Mucosa of rectum (tissue), 2 donors: ENCODE results near the gene KPNB1.

ENCODE experiments used
- H3K27ac ChIP-seq, 2 donors: one replicate each; pipeline ENCODE4 v1.7.0; 2013; ENCODE audit warnings: inconsistent platforms in 2 of 2, low read depth in 2 of 2, low read length in 2 of 2
- H3K27me3 ChIP-seq, 2 donors: one replicate each; pipeline ENCODE4 v1.7.0; 2013; ENCODE audit warnings: low read length in 2 of 2; ENCODE audit not compliant: control insufficient read depth in 2 of 2, insufficient read depth in 2 of 2
- H3K36me3 ChIP-seq, 2 donors: one replicate each; pipeline ENCODE4 v1.7.0; 2013; ENCODE audit warnings: low read length in 2 of 2; ENCODE audit not compliant: control insufficient read depth in 2 of 2, insufficient read depth in 2 of 2
- H3K4me1 ChIP-seq, 2 donors: one replicate each; pipeline ENCODE4 v1.7.0; 2013; ENCODE audit warnings: low read length in 2 of 2, mild to moderate bottlenecking in 1 of 2; ENCODE audit not compliant: control insufficient read depth in 2 of 2, insufficient read depth in 2 of 2
- H3K4me3 ChIP-seq, 2 donors: one replicate each; pipeline ENCODE4 v1.7.0; 2013; ENCODE audit warnings: low read length in 2 of 2
- H3K9ac ChIP-seq, 2 donors: one replicate each; pipeline ENCODE4 v1.7.0; 2013; ENCODE audit warnings: low read length in 2 of 2, low read depth in 1 of 2, mild to moderate bottlenecking in 1 of 2
- H3K9me3 ChIP-seq, 2 donors: one replicate each; pipeline ENCODE4 v1.7.0; 2013; ENCODE audit warnings: low read length in 2 of 2; ENCODE audit not compliant: control insufficient read depth in 2 of 2
- donor health status: healthy.
- donor health status: Normal muscosa, but diverticular disease.

KPNB1 gene

GRCh38 chr17:47636273-47637030 lies 13.3 kb upstream of the KPNB1 start:
- Histone ChIP-seq H3K4me1 (no peaks in the 10 kb centered on the region), H3K36me3 (no peaks in the 10 kb centered on the region), H3K27me3 (no peaks in the 10 kb centered on the region), H3K9ac (no peak overlapping the region), H3K9me3 (no peaks in the 10 kb centered on the region), H3K4me3 (no peak overlapping the region), H3K27ac (no peak overlapping the region)

GRCh38 chr17:47638903-47639302 lies 10.8 kb upstream of the KPNB1 start:
- no peaks in the 10 kb centered on the region for H3K9me3 ChIP-seq
- H3K9ac ChIP-seq = no peak overlapping the region
- H3K27ac ChIP-seq = no peak overlapping the region
- H3K36me3 ChIP-seq = no peaks in the 10 kb centered on the region
- no peak overlapping the region for H3K4me3 ChIP-seq
- no peaks in the 10 kb centered on the region for H3K27me3 ChIP-seq
- no peaks in the 10 kb centered on the region for H3K4me1 ChIP-seq

GRCh38 chr17:47640076-47640475 lies 9.6 kb upstream of the KPNB1 start:
- H3K27me3 ChIP-seq = no peaks in the 10 kb centered on the region
- H3K27ac ChIP-seq = no peak overlapping the region
- no peak overlapping the region for H3K4me3 ChIP-seq
- H3K4me1 ChIP-seq = no peaks in the 10 kb centered on the region
- no peak overlapping the region for H3K9ac ChIP-seq
- no peaks in the 10 kb centered on the region for H3K36me3 ChIP-seq
- no peaks in the 10 kb centered on the region for H3K9me3 ChIP-seq

- no peak overlapping the region for H3K27ac ChIP-seq
- no peak overlapping the region for H3K4me3 ChIP-seq
- H3K4me1 ChIP-seq = no peaks in the 10 kb centered on the region
- no peaks in the 10 kb centered on the region for H3K9me3 ChIP-seq
- H3K36me3 ChIP-seq = no peaks in the 10 kb centered on the region
- H3K27me3 ChIP-seq = no peaks in the 10 kb centered on the region
- H3K9ac ChIP-seq = no peak overlapping the region
Observed at GRCh38 chr17:47641202-47641601, 8.5 kb upstream of the KPNB1 start.

GRCh38 chr17:47643116-47643515 lies 6.6 kb upstream of the KPNB1 start:
- H3K36me3 ChIP-seq = no peaks in the 10 kb centered on the region
- no peak overlapping the region for H3K9ac ChIP-seq
- H3K9me3 ChIP-seq = no peaks in the 10 kb centered on the region
- H3K27me3 ChIP-seq = no peaks in the 10 kb centered on the region
- H3K4me3 ChIP-seq = no peak overlapping the region
- no peaks in the 10 kb centered on the region for H3K4me1 ChIP-seq
- no peak overlapping the region for H3K27ac ChIP-seq

GRCh38 chr17:47644324-47644723 lies 5.4 kb upstream of the KPNB1 start:
- Histone ChIP-seq H3K27ac (no peak overlapping the region), H3K4me1 (peaks cover 0 to 4% of the 10 kb centered on the region in 2 donors), H3K9me3 (no peaks in the 10 kb centered on the region), H3K36me3 (no peaks in the 10 kb centered on the region), H3K9ac (no peak overlapping the region), H3K27me3 (no peaks in the 10 kb centered on the region), H3K4me3 (no peak overlapping the region)

- Histone ChIP-seq H3K9me3 (no peaks in the 10 kb centered on the region), H3K4me1 (peaks cover 0 to 10% of the 10 kb centered on the region in 2 donors), H3K4me3 (peak overlapping the region; percentile 73 to 87), H3K9ac (peak overlapping the region; percentile 47 to 57), H3K27ac (peak overlapping the region; percentile 89 to 91), H3K27me3 (no peaks in the 10 kb centered on the region), H3K36me3 (peaks cover 21 to 22% of the 10 kb centered on the region in 2 donors)
Observed at GRCh38 chr17:47649972-47650524, 329 bp downstream of the KPNB1 start.

GRCh38 chr17:47650525-47651522 lies 1.1 kb downstream of the KPNB1 start:
- H3K9ac ChIP-seq = peak overlapping the region; percentile 48 to 61
- H3K4me3 ChIP-seq = peak overlapping the region; percentile 80 to 87
- H3K27me3 ChIP-seq = no peaks in the 10 kb centered on the region
- no peaks in the 10 kb centered on the region for H3K9me3 ChIP-seq
- H3K36me3 ChIP-seq = peaks cover 29% of the 10 kb centered on the region in 2 donors
- H3K4me1 ChIP-seq = peaks cover 0 to 10% of the 10 kb centered on the region in 2 donors
- peak overlapping the region; percentile 89 to 91 for H3K27ac ChIP-seq

- H3K27ac ChIP-seq = no peak overlapping the region
- H3K9me3 ChIP-seq = no peaks in the 10 kb centered on the region
- peaks cover 0 to 10% of the 10 kb centered on the region in 2 donors for H3K4me1 ChIP-seq
- no peak overlapping the region for H3K4me3 ChIP-seq
- H3K27me3 ChIP-seq = no peaks in the 10 kb centered on the region
- no peak overlapping the region for H3K9ac ChIP-seq
- peaks cover 35 to 36% of the 10 kb centered on the region in 2 donors for H3K36me3 ChIP-seq
Observed at GRCh38 chr17:47651704-47652103, 2.0 kb downstream of the KPNB1 start.

- H3K9me3 ChIP-seq = no peaks in the 10 kb centered on the region
- no peak overlapping the region for H3K9ac ChIP-seq
- H3K36me3 ChIP-seq = peaks cover 43 to 44% of the 10 kb centered on the region in 2 donors
- H3K27me3 ChIP-seq = no peaks in the 10 kb centered on the region
- peaks cover 0 to 10% of the 10 kb centered on the region in 2 donors for H3K4me1 ChIP-seq
- H3K27ac ChIP-seq = no peak overlapping the region
- no peak overlapping the region for H3K4me3 ChIP-seq
Observed at GRCh38 chr17:47652570-47652969, 2.9 kb downstream of the KPNB1 start.
